Chondrocyte (in vitro differentiated cells): Measurements from ENCODE around the gene IFNA8. TPM values are rescaled to one million over a fixed set of nuclear protein-coding genes. Genes with fewer than 3 reads are reported as not detected.

Experiments used
- DNase-seq: peaks from one replicate; pipeline ENCODE4 v3.0.0; 2021; ENCODE audit warnings: mixed read lengths, low spot score
- H3K27ac Mint-ChIP-seq: one replicate; pipeline ENCODE4 v1.8.0; 2021; ENCODE audit warnings: mild to moderate bottlenecking, moderate library complexity, mixed read lengths; ENCODE audit not compliant: unreplicated experiment
- H3K27me3 Mint-ChIP-seq: 2 replicates; pipeline ENCODE4 v1.8.0; 2021; ENCODE audit warnings: low read depth, mixed read lengths
- H3K36me3 Mint-ChIP-seq: 2 replicates; pipeline ENCODE4 v1.8.0; 2021; ENCODE audit warnings: low read depth, mixed read lengths
- H3K4me1 Mint-ChIP-seq: 2 replicates; pipeline ENCODE4 v1.8.0; 2021; ENCODE audit warnings: low read depth, mild to moderate bottlenecking, mixed read lengths
- H3K4me3 Mint-ChIP-seq: one replicate; pipeline ENCODE4 v1.8.0; 2021; ENCODE audit warnings: mild to moderate bottlenecking, moderate library complexity, mixed read lengths; ENCODE audit not compliant: unreplicated experiment
- H3K9me3 Mint-ChIP-seq: 2 replicates; pipeline ENCODE4 v1.8.0; 2021; ENCODE audit warnings: low read depth, mixed read lengths
- CTCF ChIP-seq: fragments of 200-600 bp; sonication (generic); IDR thresholded peaks from 2 replicates; pipeline ENCODE4 v1.5.0; 2021; ENCODE audit warnings: antibody characterized with exemption, mild to moderate bottlenecking, moderate library complexity
- total RNA-seq: library from RNA; stranded (reverse); gene quantifications from 3 replicates; pipeline ENCODE4 v1.2.1, GENCODE V29; 2021

IFNA8 gene
- total RNA-seq, 1 donor from 2014 or later: not detected

DNA sequence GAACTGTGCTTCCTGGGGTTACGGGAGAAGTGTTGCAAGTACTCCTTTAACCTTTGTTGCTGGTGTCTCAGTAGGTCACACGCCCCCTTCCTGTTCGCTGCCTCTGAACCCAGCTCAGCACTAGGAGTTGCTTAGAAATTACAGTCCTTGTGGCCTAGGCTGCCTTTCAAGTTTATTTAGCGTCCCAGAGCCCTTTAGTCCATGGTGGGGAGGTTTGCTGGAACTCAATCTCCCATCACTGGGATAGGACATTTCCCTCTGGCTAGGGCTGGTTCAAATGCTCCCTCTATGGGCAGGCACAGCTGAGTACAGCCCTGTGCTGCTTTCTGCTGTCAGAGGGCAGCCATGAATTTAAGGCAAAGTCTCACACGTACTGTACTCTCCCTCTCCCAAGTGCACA lies 4.7 kb downstream of the IFNA8 start:
- Mint-ChIP-seq H3K4me3 (no peak overlapping the region), H3K36me3 (no peaks in the 10 kb centered on the region), H3K27me3 (peaks cover 42% of the 10 kb centered on the region), H3K4me1 (no peaks in the 10 kb centered on the region), H3K9me3 (no peaks in the 10 kb centered on the region), H3K27ac (no peak overlapping the region)
- TF ChIP-seq CTCF: peak; percentile 20
- no peak for DNase-seq

DNA sequence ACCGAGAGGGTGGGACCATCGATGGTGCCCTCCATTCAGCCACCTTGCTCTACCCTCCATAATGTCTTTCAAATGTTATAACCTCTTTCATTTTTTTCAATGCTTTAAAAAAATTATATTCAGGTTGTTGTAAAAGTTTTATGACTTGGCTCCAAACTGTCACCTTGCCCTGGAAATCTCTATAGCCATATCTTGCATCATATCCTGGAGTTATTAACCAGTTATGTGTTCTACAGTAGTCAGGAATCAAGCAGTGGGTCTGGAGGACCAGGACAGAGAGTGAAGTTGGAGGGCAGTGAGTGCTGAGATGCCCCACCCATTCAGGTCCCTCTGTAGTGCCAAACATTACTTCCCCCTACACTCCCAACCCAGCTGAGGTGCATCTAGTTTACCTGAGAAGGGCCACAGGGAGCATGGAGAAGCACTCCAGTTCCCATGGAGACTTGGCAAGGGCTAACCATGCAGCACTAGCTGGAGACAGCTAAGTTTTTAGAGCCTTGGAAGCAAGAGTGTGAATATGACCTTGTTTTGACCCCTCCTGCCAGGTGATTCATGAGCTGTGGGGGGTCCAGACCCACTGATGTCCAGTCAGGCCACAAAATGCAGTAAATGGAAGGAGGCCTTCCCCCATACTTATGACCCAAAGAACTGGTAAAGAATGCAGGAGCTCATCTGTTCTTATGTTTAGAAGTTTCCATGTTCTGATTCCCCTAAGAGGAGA lies 5.5 kb downstream of the IFNA8 start:
- no peak for TF ChIP-seq CTCF
- Mint-ChIP-seq H3K36me3 (no peaks in the 10 kb centered on the region), H3K4me3 (no peak overlapping the region), H3K27ac (no peak overlapping the region), H3K4me1 (no peaks in the 10 kb centered on the region), H3K9me3 (no peaks in the 10 kb centered on the region), H3K27me3 (peaks cover 35% of the 10 kb centered on the region)
- DNase-seq: no peak

DNA sequence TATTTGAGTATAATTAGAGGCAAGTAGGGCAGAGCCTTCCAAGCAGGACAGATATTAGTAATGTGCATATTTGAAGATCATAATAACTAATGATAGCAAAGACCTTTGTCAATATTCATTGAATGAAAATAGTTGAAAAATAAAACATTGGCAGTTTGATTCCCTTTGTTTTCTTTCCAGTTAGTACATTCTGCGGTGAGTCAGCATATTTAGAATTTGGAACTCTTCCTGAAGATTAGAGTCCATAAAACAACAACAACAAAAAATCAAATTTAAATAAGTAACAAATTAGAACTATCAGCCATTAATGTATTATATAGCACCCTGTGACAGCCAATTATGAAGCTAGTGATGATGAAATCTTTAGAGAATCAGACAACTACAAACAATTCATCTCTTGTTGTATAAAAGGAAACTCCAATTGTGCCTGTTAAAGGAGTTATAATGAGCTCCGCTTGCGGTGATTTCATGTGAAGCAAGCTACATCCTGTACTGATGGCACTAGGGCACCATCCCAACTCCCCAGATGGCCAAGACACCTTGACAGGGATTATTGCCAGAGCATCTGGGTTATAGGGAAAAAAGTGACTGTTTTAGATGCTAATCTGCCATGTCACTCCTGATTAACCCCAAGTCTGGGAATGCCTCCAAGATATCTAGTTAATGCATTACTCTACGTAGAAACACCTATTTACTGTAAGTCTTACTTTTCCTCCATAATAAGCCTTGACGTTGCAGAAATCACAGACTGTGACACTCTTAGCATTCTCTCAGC lies 6.8 kb downstream of the IFNA8 start:
- no peak overlapping the region for H3K4me3 Mint-ChIP-seq
- H3K4me1 Mint-ChIP-seq: no peaks in the 10 kb centered on the region
- H3K27me3 Mint-ChIP-seq: peaks cover 32% of the 10 kb centered on the region
- TF ChIP-seq CTCF: no peak
- DNase-seq: no peak
- no peaks in the 10 kb centered on the region for H3K36me3 Mint-ChIP-seq
- H3K9me3 Mint-ChIP-seq: no peaks in the 10 kb centered on the region
- H3K27ac Mint-ChIP-seq: no peak overlapping the region

DNA sequence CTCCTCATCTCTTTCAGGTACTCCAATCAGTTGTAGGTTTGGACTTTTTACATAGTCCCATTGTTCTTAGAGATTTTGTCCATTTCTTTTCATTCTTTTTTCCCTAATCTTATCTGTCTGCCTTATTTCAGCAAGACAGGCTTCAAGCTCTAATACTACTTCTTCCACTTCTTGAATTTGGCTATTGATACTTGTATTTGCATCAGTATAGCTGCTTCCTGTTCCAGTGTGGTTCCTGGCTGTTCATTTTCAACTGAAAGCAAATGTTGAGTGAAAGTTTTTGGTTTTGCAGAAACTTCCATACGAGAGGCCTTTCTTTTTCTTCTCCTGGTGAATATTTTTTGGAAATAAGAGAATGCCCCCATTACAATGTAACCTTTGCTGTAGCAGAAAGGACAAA lies 19.3 kb downstream of the IFNA8 start:
- peaks cover 59% of the 10 kb centered on the region for H3K27me3 Mint-ChIP-seq
- H3K4me1 Mint-ChIP-seq: no peaks in the 10 kb centered on the region
- no peak for DNase-seq
- no peak for TF ChIP-seq CTCF
- no peak overlapping the region for H3K27ac Mint-ChIP-seq
- no peaks in the 10 kb centered on the region for H3K9me3 Mint-ChIP-seq
- no peak overlapping the region for H3K4me3 Mint-ChIP-seq
- no peaks in the 10 kb centered on the region for H3K36me3 Mint-ChIP-seq

DNA sequence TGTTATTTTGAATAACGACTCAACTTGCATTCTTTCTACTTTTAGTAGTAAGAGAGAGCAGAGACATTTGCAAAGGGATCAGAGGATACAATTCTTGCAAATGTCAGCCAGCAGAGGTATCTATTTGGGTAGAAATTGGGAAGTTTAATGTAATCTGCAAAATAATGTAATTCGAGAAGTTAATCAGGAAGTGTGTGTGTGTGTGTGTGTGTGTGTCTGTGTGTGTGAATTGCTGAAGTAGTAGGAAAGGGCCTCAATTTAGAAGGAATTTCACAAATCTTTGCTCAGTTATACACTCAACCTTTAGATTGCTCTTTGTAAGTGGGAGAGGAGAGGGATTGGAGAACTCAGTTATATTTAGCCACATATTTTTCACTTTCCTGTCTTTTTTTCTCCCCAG lies 20.3 kb downstream of the IFNA8 start:
- no peak for DNase-seq
- Mint-ChIP-seq H3K4me3 (no peak overlapping the region), H3K9me3 (no peaks in the 10 kb centered on the region), H3K36me3 (no peaks in the 10 kb centered on the region), H3K27me3 (peaks cover 64% of the 10 kb centered on the region), H3K27ac (no peak overlapping the region), H3K4me1 (no peaks in the 10 kb centered on the region)
- TF ChIP-seq CTCF: no peak
